GM21723 (cell line): ENCODE measurements around the gene RHOA.

Experiments used
- ATAC-seq: cut with Tn5 transposase; IDR thresholded peaks from one replicate; pipeline ENCODE4 v1.9.1; 2021; ENCODE audit warnings: mild to moderate bottlenecking, moderate library complexity; ENCODE audit not compliant: unreplicated experiment

The RHOA gene

GRCh38 chr3:49411968-49412631 lies at the start of gene RHOA, which contains the start of gene TCTA:
TSS of gene RHOA (minus strand) at chr3:49411976. CDS start at chr3:49375589, 36,387 bp downstream.
TSS of gene TCTA (plus strand) at chr3:49412423. CDS start at chr3:49412427, 4 bp downstream.
- ATAC-seq: peak; percentile 71

- no peak for ATAC-seq
These were observed 49.2 kb upstream of the RHOA start for GRCh38 chr3:49460956-49461355.

- ATAC-seq: no peak
These were observed 48.6 kb upstream of the RHOA start for GRCh38 chr3:49460188-49460890.

GRCh38 chr3:49456466-49456865 lies 44.7 kb upstream of the RHOA start:
- no peak for ATAC-seq

- no peak for ATAC-seq
These were observed 43.3 kb upstream of the RHOA start for GRCh38 chr3:49454898-49455681.

- ATAC-seq: no peak
These were observed 42.7 kb upstream of the RHOA start for GRCh38 chr3:49454458-49454857.

- no peak for ATAC-seq
These were observed 41.8 kb upstream of the RHOA start for GRCh38 chr3:49453621-49454020.

GRCh38 chr3:49445391-49445790 lies 33.6 kb upstream of the RHOA start:
- ATAC-seq: no peak

GRCh38 chr3:49434731-49435130 lies 23.0 kb upstream of the RHOA start:
- ATAC-seq: no peak

- no peak for ATAC-seq
These were observed 16.9 kb upstream of the RHOA start for GRCh38 chr3:49428752-49429080.

- ATAC-seq: no peak
These were observed 15.8 kb upstream of the RHOA start for GRCh38 chr3:49427586-49427985.

GRCh38 chr3:49424816-49425215 lies 13.0 kb upstream of the RHOA start:
- no peak for ATAC-seq

GRCh38 chr3:49422379-49423248 lies 10.8 kb upstream of the RHOA start, which contains the start of gene AMT:
TSS of gene AMT (minus strand) at chr3:49422473. CDS start at chr3:49422450, 23 bp downstream.
- ATAC-seq: no peak

- no peak for ATAC-seq
These were observed 10.2 kb upstream of the RHOA start for GRCh38 chr3:49421890-49422378.

GRCh38 chr3:49417516-49418120 lies 5.8 kb upstream of the RHOA start:
- ATAC-seq: no peak

GRCh38 chr3:49416867-49417266 lies 5.1 kb upstream of the RHOA start:
- ATAC-seq: no peak

GRCh38 chr3:49415931-49416601 lies 4.3 kb upstream of the RHOA start:
- ATAC-seq: no peak

GRCh38 chr3:49414753-49415152 lies 3.0 kb upstream of the RHOA start:
- no peak for ATAC-seq

GRCh38 chr3:49413338-49413734 lies 1.6 kb upstream of the RHOA start:
- ATAC-seq: no peak
